ENCODE measurements around the gene HERC6.
"Not testable (repeated sequence)": the region's sequence is repeated elsewhere in the genome, so short reads cannot be mapped to it uniquely, and the experiment has no call there.

The HERC6 gene

GRCh38 chr4:88448211-88448765, 69.6 kb downstream of the HERC6 start:
- DNase-seq: not testable (repeated sequence)

GRCh38 chr4:88448889-88449288, 70.2 kb downstream of the HERC6 start:
- no peak for DNase-seq

GRCh38 chr4:88449290-88449689, 70.6 kb downstream of the HERC6 start:
- no peak for DNase-seq

GRCh38 chr4:88451205-88451604, 72.6 kb downstream of the HERC6 start:
- DNase-seq: no peak

GRCh38 chr4:88452912-88453311, 74.3 kb downstream of the HERC6 start:
- no peak for DNase-seq

GRCh38 chr4:88456670-88457306, 78.1 kb downstream of the HERC6 start, which contains the start of gene HERC5:
TSS of gene HERC5 (plus strand) at chr4:88457119. CDS start at chr4:88457270, 151 bp downstream.
- DNase-seq: peak; percentile 94

- DNase-seq: peak; percentile 25
Observed at GRCh38 chr4:88457307-88458103, 78.9 kb downstream of the HERC6 start.

- DNase-seq: no peak
Observed at GRCh38 chr4:88458104-88458740, 79.6 kb downstream of the HERC6 start.

- no peak for DNase-seq
Observed at GRCh38 chr4:88465653-88466192, 87.1 kb downstream of the HERC6 start.

GRCh38 chr4:88467392-88467791, 88.7 kb downstream of the HERC6 start:
- peak; percentile 8 for DNase-seq

GRCh38 chr4:88477229-88477860, 98.7 kb downstream of the HERC6 start:
- no peak for DNase-seq

- DNase-seq: no peak
Observed at GRCh38 chr4:88478247-88478646, 99.6 kb downstream of the HERC6 start.

- DNase-seq: no peak
Observed at GRCh38 chr4:88481537-88481936, 102.9 kb downstream of the HERC6 start.

- peak; percentile 16 for DNase-seq
Observed at GRCh38 chr4:88489100-88489761, 110.6 kb downstream of the HERC6 start.

Data from activated CD4-positive, alpha-beta T cell treated with anti-CD3 and anti-CD28 coated beads, Interleukin-2, Interleukin-6, amounts not matched to agents 100 ng/mL and 50 ng/mL, durations not matched to agents 16 hours and 8 hours (primary cell).